Measurements from ENCODE around the gene SYNJ2. TPM values are rescaled to one million over a fixed set of nuclear protein-coding genes. Genes with fewer than 3 reads are reported as not detected.

The SYNJ2 gene
- total RNA-seq, 1 experiment from 2014 or later, result 70.0 TPM

- H3K4me3 ChIP-seq (ENCODE audit: low read depth in 2 of 2, low read length in 2 of 2), result no peak overlapping the region
- no peaks in the 10 kb centered on the region for H3K9me3 ChIP-seq (ENCODE audit: control insufficient read depth, insufficient read depth, low read depth, low read length)
- peaks cover 2% of the 10 kb centered on the region; the same call in 1 of the 2 replicates for H3K36me3 ChIP-seq (ENCODE audit: control insufficient read depth, insufficient read depth, low read length)
- DNase-seq (ENCODE audit: low read depth, low spot score) (no peak), ATAC-seq (no peak)
- BruUV-seq (replicated peaks), result no TSS peak
- in situ Hi-C loops (cut with HindIII; ENCODE audit: low pct_unique_long_range_greater_than_20kb, low sequenced_read_pairs), result no loop called here
- peaks cover 78% of the 10 kb centered on the region for H3K4me1 ChIP-seq (ENCODE audit: control insufficient read depth, insufficient read depth, low read length)
- POLR2A ChIA-PET, result no interaction called here
- no peak for TF ChIP-seq CTCF (IDR thresholded peaks at IDR 0.05)
- TF ChIP-seq SIN3A (IDR thresholded peaks at IDR 0.05; ENCODE audit: borderline replicate concordance, insufficient read depth, low read depth, low read length), result no peak
- no peak for TF ChIP-seq POLR2AphosphoS5 (IDR thresholded peaks at IDR 0.05; ENCODE audit: low read depth, low read length)
- TF ChIP-seq TCF7L2 (IDR thresholded peaks at IDR 0.05; ENCODE audit: low read depth, low read length), result no peak
- TF ChIP-seq REST (IDR thresholded peaks at IDR 0.05; ENCODE audit: insufficient read depth in 1 of 2, low read depth in 2 of 2, low read length in 1 of 2), result no peak
- CTCF ChIA-PET, result interaction anchor here (0.6 to 0.7 kb wide), 3 partner anchors 8 to 80 kb away, joined by 4 to 24 read pairs (median 8); no protein-coding TSS in a partner anchor
- no peak overlapping the region for H3K27ac ChIP-seq (ENCODE audit: low read length)
- intact Hi-C loops (cut with micrococcal nuclease; ENCODE audit: unreplicated experiment), result no loop called here
- H3K27me3 ChIP-seq (ENCODE audit: control insufficient read depth, insufficient read depth, low read length), result no peaks in the 10 kb centered on the region
Observed at GRCh38 chr6:157993076-157993475, 11.4 kb downstream of the SYNJ2 start.

GRCh38 chr6:157994125-157994795, 12.6 kb downstream of the SYNJ2 start:
- in situ Hi-C loops (cut with HindIII; ENCODE audit: low pct_unique_long_range_greater_than_20kb, low sequenced_read_pairs), result no loop called here

More at GRCh38 chr6:157994125-157994795, 12.6 kb downstream of the SYNJ2 start:
- POLR2A ChIA-PET, result interaction anchor here (0.6 kb wide), 1 partner anchor 100 kb away, joined by 5 read pairs; no protein-coding TSS in a partner anchor
- no peak overlapping the region for H3K4me3 ChIP-seq (ENCODE audit: low read depth in 2 of 2, low read length in 2 of 2)
- H3K27ac ChIP-seq (ENCODE audit: low read length), result peak overlapping the region; percentile 55; the same call in 1 of the 2 replicates
- H3K36me3 ChIP-seq (ENCODE audit: control insufficient read depth, insufficient read depth, low read length), result no peaks in the 10 kb centered on the region
- H3K4me1 ChIP-seq (ENCODE audit: control insufficient read depth, insufficient read depth, low read length), result peaks cover 73% of the 10 kb centered on the region
- no peak for DNase-seq (ENCODE audit: low read depth, low spot score)
- H3K27me3 ChIP-seq (ENCODE audit: control insufficient read depth, insufficient read depth, low read length), result no peaks in the 10 kb centered on the region
- no TSS peak for BruUV-seq (replicated peaks)
- H3K9me3 ChIP-seq (ENCODE audit: control insufficient read depth, insufficient read depth, low read depth, low read length), result no peaks in the 10 kb centered on the region
- no peak for ATAC-seq
- no peak for TF ChIP-seq REST (IDR thresholded peaks at IDR 0.05; ENCODE audit: insufficient read depth in 1 of 2, low read depth in 2 of 2, low read length in 1 of 2)
- intact Hi-C loops (cut with micrococcal nuclease; ENCODE audit: unreplicated experiment), result no loop called here
- CTCF ChIA-PET, result interaction anchor here (0.6 kb wide), 3 partner anchors 14 to 165 kb away, joined by 7 to 10 read pairs (median 9); no protein-coding TSS in a partner anchor
